NCI-H2081 treated with DMSO at 0.1 percent for 48 hours (cell line): ENCODE data around the gene CALCB.

Experiments used
- DNase-seq: peaks from one replicate; lab custom pipeline; 2025; lab: John Stamatoyannopoulos, UW

The CALCB gene

GRCh38 chr11:15118431-15118830 lies 45.0 kb downstream of the CALCB start:
- no peak for DNase-seq

- DNase-seq, result no peak
Measured at GRCh38 chr11:15119352-15119751, 46.0 kb downstream of the CALCB start.

- DNase-seq, result no peak
Measured at GRCh38 chr11:15119826-15120225, 46.4 kb downstream of the CALCB start.

GRCh38 chr11:15123849-15124248 lies 50.5 kb downstream of the CALCB start:
- no peak for DNase-seq

GRCh38 chr11:15124528-15124927 lies 51.1 kb downstream of the CALCB start:
- DNase-seq, result no peak

GRCh38 chr11:15127341-15127740 lies 53.9 kb downstream of the CALCB start:
- no peak for DNase-seq
